K562 (cell line): ENCODE measurements around the gene SH3BP2. TPM values are rescaled to one million over a fixed set of nuclear protein-coding genes. Genes with fewer than 3 reads are reported as not detected.
A peak's percentile ranks its signal among the peaks of the same experiment; 100 is the strongest.

Experiments
- BCOR ChIP-seq: fragments of 450-650 bp; IDR thresholded peaks from 2 replicates; pipeline ENCODE4 v1.6.1; 2016
- CBFA2T3 ChIP-seq: fragments of 450-650 bp; IDR thresholded peaks from 2 replicates; pipeline ENCODE4 v1.6.1; 2017
- CCAR2 ChIP-seq: fragments of 200-400 bp; formaldehyde crosslinking; IDR thresholded peaks from 2 replicates; pipeline ENCODE4 v1.6.1; 2017; ENCODE audit warnings: mild to moderate bottlenecking, low read depth, low read length
- CCNT2 ChIP-seq: IDR thresholded peaks from 2 replicates; pipeline ENCODE4 v1.6.1; 2011; ENCODE audit warnings: borderline replicate concordance, low read depth, mild to moderate bottlenecking, moderate library complexity, mixed read lengths, low read length; ENCODE audit not compliant: insufficient read length; ENCODE audit errors: extremely low read depth
- ELF1 ChIP-seq: fragments of 200-800 bp; sonication (Bioruptor generic); IDR thresholded peaks from 2 replicates; pipeline ENCODE4 v1.6.1; 2016; ENCODE audit warnings: missing genetic modification characterization, missing compliant biosample characterization
- HDAC1 ChIP-seq, 2 experiments: fragments of 450-650 bp; IDR thresholded peaks; 2 replicates each; pipeline ENCODE4 v1.6.1; 2016 to 2017; ENCODE audit warnings: inconsistent platforms in 1 of 2, mild to moderate bottlenecking in 1 of 2, moderate library complexity in 1 of 2
- HNRNPK ChIP-seq: fragments of 200-400 bp; formaldehyde crosslinking; IDR thresholded peaks from one replicate; pipeline ENCODE4 v1.6.1; 2018; ENCODE audit warnings: mild to moderate bottlenecking, low read depth, low read length; ENCODE audit not compliant: poor library complexity, severe bottlenecking
- IFI16 ChIP-seq: fragments of 250-450 bp; sonication (Bioruptor Pico); IDR thresholded peaks from 2 replicates; pipeline ENCODE4 v2.1.2; 2022; ENCODE audit warnings: mild to moderate bottlenecking, inconsistent platforms
- POLR3A ChIP-seq: IDR thresholded peaks from 2 replicates; pipeline ENCODE4 v1.6.1; 2011; ENCODE audit warnings: borderline replicate concordance, mild to moderate bottlenecking, moderate library complexity; ENCODE audit not compliant: insufficient read length, insufficient read depth; ENCODE audit errors: extremely low read depth
- STAT5B ChIP-seq: fragments of 250-450 bp; sonication (Bioruptor Pico); IDR thresholded peaks from 2 replicates; pipeline ENCODE4 v1.8.0; 2021; ENCODE audit warnings: mild to moderate bottlenecking, inconsistent platforms
- TAL1 ChIP-seq: fragments of 450-650 bp; IDR thresholded peaks from 2 replicates; pipeline ENCODE4 v1.6.1; 2016; ENCODE audit warnings: mild to moderate bottlenecking
- ZFP91 ChIP-seq: sonication (generic); formaldehyde crosslinking; IDR thresholded peaks from 2 replicates; pipeline ENCODE4 v1.8.0; 2022; ENCODE audit warnings: mild to moderate bottlenecking, missing genetic modification reagents
- ZNF197 ChIP-seq: fragments of 200-800 bp; sonication (Bioruptor generic); IDR thresholded peaks from 2 replicates; pipeline ENCODE4 v1.6.1; 2016; ENCODE audit warnings: low read depth, missing genetic modification characterization, missing compliant biosample characterization
- ZNF23 ChIP-seq: fragments of 250-450 bp; sonication (Bioruptor Pico); IDR thresholded peaks from 2 replicates; pipeline ENCODE4 v1.4.0; 2020; ENCODE audit warnings: mild to moderate bottlenecking
- ZNF239 ChIP-seq: fragments of 250-450 bp; sonication (Bioruptor Pico); IDR thresholded peaks from 2 replicates; pipeline ENCODE4 v1.4.0; 2020; ENCODE audit warnings: mild to moderate bottlenecking
- ZNF277 ChIP-seq: fragments of 250-450 bp; sonication (Bioruptor Pico); IDR thresholded peaks from 2 replicates; pipeline ENCODE4 v1.8.0; 2022; ENCODE audit warnings: inconsistent platforms, mild to moderate bottlenecking, moderate library complexity, borderline replicate concordance
- ZNF318 ChIP-seq, 2 experiments: fragments of 450-650 bp; IDR thresholded peaks; 2 replicates each; pipeline ENCODE4 v1.6.1; 2016; ENCODE audit warnings: mild to moderate bottlenecking in 2 of 2, borderline replicate concordance in 1 of 2, low read depth in 1 of 2, moderate library complexity in 1 of 2
- polyA plus RNA-seq, 8 experiments: library from polyadenylated mRNA; depleted of rRNA in 4 of 8; stranded (reverse) in 5 of 8; unstranded in 3 of 8; fragments of >200 nt; fragmentation: Nextera tagmentation in 2 of 8; fragmentation: Illumina TruSeq in 1 of 8; extraction: Ambion mirVana in 2 of 8; extraction: Trizol in 1 of 8; gene quantifications; 2 replicates each; pipeline versions ENCODE4 v1.2.1 to v1.2.3, GENCODE V29; 2011 to 2014; ENCODE audit warnings: inconsistent platforms in 1 of 8, missing spikeins in 1 of 8
- total RNA-seq, 7 experiments: library from RNA; depleted of rRNA in 6 of 7; stranded (reverse); fragments of >200 nt in 6 of 7; fragmentation: Illumina TruSeq in 2 of 7; extraction: Trizol in 2 of 7; gene quantifications; 2 replicates each; pipeline versions ENCODE4 v1.2.1 to v1.2.3, GENCODE V29; 2011 to 2021; ENCODE audit warnings: low replicate concordance in 1 of 7

SH3BP2 gene
- total and polyA plus RNA-seq, 9 of the 15 experiments (the other 6 are each of a cell fraction or from before 2014, with no cell fraction given), result 0.34 to 16.0 (median 5.1) TPM

- TF ChIP-seq ZNF277 (CRISPR knock-in tag) (no peak), HNRNPK (no peak), CBFA2T3 (peak; percentile 58), ELF1 (tag) (no peak), ZNF239 (no peak), POLR3A (no peak), ZNF23 (CRISPR knock-in tag) (no peak), BCOR (peak; percentile 48; the same call in 1 of the 2 replicates), ZNF318 (IDR thresholded peaks at IDR 0.05; ENCODE audit: borderline replicate concordance in 1 of 2, low read depth in 1 of 2) (no peak), STAT5B (no peak), IFI16 (no peak), CCNT2 (peak; percentile 39), CCAR2 (no peak), ZFP91 (CRISPR knock-in tag) (no peak), TAL1 (no peak), ZNF197 (CRISPR knock-in tag) (peak; percentile 60; the same call in 1 of the 2 replicates), HDAC1 (IDR thresholded peaks at IDR 0.05) (0 out of 4 replicates have a peak, but pooled peaks of 1 of the 2 experiments have one; percentile 24)
Observed at GRCh38 chr4:2843941-2844584, 51.2 kb downstream of the SH3BP2 start (continued).
